Iris pigment epithelial cell (primary cell): ENCODE measurements around the gene ZHX3.

Experiments used
- DNase-seq: peaks from one replicate; pipeline ENCODE4 v3.0.0-alpha.2; 2011; ENCODE audit warnings: low read depth

ZHX3 gene

DNA sequence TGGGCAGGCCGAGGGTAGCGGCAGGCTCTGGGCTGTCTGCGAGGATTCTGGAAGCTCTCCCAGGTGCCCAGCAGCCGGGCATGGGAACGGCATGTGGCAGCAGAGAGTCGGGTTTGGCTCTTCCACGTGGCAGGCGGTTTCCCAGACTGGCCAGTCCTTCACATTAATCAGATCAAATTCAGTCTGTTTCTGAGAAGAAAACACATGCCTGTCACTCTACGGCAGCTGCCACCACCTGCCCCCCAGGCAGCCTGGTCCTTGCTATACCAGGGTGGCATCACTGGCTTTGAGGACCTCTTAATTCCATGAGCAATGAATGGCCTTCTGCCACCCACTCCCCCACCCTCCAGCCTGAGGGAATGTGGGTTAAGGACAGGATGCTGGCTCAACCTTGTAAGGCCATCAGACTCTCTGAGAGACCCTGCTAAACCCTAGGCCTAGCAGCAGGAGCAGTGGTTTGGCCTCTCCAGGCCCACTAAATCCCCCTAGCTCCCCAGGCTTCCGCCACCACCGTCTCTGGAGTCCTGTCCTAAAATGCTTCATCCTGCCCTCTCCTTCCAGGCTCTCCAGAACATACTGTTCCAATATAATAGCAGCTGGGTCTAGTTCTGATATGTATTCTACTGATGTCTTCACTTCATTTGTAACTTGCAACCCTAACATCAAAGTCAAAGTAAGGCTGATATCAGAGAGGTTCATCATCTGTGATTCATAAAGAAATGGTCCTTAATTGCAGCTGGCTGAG lies 132.3 kb downstream of the ZHX3 start:
- no peak for DNase-seq

DNA sequence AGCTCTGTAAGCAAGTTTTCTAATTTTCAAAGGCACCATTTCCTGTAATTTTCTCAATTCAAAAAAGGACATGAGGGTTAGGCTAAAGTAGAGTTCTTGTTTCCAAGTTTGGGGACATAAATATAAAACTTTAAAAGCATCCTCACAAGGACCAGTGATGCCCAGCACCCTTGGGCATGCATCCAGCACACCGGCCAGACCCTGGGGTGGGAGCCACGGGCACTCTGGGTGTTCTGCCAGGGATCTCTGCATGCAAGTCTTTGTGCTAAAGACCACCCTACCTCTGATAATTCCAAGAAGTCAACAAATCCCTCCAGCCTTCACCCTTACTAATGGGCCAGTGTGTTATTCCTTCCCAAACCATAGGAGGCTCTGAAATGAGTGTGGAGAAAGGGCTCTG lies 133.7 kb downstream of the ZHX3 start:
- DNase-seq: no peak

DNA sequence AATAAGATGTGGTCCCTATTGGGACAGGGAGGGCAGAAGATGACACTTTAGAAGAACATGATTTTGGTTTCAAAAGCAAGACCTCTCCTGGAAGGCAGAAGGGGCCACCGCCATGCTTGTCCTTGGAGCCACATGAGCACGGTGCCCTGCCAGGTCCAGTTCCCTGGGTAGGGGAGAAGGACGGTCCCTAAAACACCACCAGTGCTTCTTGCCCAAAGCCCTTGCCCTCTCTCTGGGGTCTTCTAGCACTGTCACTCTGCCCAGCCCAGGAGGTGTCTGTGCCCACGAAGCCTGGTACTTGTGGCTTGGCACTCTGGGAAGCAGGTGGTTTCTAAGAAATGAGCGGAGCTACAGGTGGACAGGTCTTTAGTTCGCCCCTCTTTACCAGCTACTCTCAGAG lies 134.1 kb downstream of the ZHX3 start:
- no peak for DNase-seq

DNA sequence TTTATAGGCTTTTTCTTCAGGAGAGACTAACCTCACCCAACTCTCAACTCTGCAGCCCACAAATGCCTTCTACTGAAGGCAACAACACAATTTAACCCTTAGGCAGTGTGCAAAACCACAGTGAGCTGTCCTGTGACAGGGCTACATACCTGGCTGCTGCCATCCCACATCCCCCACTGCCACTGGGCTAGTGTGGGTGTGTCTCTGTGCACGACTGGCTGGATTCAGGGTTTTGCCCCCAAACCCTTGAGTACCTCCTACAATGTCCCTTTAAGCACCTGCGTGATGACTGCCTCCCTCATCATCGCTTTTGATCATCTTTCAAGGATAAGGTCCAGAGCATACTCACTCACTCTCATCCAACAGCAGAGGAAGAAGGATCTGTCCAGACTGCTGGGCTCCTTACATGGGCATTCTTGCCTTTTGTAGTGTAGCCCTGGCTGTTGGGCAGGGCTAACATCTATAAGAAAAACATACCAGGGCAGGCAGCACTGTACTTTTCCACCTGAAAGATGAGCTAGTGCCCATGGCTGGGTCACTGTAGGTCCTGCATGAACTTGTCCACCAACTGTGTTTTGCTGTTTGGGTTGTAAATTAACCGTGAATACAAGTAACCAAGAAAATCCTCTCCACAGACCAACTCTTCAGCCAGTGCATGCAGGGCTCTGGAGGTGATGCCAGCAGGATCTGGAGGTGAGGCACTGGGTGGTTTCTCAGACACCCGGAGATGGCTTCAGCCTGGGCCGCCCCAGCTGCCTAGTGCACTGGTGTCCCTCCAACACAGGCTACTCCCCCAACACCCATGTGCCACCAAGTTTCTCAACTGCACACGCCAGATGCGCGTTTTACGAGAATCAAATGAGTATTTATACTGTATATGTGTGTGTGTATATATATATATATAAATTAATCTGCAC lies 135.0 kb downstream of the ZHX3 start:
- DNase-seq: no peak

DNA sequence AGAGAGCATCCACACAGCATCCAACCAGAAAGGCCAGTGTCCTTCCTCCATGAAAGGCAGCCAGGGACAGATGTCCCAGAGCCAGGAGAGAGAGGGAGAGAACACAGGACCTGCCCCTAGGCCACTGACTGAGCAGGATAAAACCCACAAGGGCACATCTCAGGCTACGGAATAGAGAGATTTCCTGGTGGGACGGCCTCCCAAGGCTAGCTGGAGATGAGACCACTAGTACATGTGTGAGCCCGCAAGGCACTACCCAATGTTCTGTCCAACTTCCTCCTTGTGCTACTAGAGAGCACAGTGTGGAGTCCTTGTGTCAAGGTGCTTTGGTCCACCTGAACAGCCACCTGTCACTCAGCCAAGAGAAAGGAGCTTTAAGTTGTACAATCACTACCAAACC lies 136.0 kb downstream of the ZHX3 start:
- DNase-seq: no peak

DNA sequence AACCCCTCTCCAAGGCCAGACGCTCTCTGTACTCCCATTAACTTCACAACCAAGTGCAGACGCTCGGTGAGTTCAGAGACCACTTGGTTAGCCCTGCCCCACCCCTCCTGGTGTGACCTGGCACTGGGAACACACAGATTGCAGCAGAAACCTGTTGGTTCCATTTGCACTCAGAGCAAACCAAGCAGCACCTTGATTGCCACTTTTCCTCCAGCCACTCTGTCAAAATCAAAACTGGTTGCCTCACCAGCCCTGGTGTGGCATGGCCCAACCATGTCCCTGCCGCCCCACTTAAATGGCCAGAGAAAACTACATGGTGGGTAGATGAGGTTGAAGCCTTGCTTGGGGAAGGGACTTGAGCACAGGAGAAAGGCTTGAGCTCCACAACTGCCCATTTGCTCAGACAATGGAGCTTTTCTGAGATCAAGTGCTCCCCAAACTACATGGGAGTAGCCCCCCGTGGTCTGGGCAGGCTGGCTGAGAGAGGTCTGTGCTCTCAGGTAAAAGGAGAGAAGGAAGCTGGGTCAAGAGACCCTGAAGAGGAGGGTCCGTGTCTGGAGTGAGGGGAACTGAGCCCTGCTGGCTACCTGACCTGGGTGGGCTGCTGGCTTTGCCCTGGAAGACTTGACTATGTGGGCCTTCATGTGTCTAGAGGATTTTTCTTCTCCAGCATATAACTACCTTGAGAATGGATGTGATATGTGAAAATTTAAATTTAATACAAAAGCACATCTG lies 136.8 kb downstream of the ZHX3 start:
- DNase-seq: no peak

DNA sequence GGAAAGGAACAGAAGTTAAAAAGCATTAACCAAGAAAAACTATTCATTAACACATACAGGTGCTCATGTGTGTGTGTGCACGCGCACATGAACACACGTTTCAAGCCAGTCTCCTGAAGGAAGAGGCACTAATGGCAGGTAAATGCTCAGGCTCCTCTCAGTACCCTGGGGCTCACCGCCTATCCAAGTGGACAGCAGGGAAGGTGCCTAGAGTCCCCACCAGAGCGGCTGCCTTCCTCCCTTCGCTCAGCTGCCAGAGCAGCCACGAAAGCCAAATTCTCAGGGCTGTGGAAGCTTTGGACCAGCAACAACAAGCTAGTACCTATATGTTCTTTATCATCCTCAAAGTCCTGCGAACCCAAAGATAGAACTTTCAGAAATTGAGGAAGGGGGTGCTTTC lies 137.6 kb downstream of the ZHX3 start:
- DNase-seq: no peak

DNA sequence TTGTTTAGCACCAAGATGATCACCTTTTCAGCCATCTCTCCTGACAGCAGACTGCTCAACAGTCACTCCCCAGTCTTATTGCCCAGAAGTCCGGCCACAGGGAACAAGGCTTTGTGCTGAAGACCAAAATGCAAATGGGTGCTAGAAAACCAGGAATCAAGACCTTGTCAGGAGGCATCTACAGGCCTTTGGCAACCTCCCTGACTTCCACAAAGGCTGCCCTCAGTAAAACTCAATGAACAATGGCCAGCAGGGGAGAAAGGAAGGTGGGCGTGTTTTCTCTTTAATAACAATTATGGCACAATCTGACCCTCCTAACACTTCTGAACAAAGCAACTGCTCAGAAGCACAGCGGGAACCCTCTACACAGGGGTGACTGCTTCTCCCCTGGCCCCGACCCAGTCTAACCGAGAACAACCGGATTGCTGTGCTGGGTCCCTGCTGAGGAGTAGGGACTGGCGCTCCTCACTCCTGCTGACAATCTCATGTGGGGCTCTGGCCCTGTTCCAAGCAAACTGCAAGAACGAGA lies 138.6 kb downstream of the ZHX3 start:
- DNase-seq: no peak

DNA sequence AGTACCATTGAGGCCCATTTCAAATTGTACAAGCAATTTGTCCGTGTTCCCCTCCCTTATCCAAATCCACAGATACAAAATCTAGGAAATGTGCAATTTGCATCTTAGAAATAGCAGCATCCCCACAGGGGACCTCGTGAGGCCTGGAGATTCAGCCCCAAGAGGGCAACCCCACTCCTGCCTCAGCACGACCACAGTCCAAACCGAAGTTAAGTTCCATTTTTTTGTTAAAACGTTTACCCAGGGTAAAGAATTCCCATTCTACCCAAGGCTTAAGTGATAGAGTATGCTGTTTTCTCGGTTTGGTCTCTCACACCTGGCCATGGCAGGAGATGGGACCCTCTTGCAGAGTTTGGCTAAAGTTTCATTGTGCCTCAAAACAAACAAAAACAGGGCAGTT lies 139.0 kb downstream of the ZHX3 start:
- DNase-seq: no peak

DNA sequence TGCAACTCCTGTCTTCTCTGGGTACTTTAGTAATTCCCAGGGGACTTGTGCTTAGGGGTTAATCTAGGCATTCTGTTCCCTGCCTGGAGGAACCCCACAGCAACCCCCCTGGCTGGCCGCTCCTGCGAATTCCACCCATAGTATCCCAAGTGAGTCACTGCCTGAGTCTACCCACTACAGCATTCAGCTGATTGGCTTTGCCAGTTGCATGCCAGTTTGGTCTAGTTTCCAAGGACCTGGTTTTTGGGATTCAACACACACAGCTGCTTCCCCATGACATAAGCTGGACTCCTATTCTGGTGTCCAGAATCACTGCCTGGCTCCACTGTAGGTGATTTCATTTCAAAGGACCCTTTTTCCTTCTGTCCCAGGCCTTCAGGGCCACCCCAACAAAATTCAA lies 139.9 kb downstream of the ZHX3 start:
- peak; percentile 82 for DNase-seq

DNA sequence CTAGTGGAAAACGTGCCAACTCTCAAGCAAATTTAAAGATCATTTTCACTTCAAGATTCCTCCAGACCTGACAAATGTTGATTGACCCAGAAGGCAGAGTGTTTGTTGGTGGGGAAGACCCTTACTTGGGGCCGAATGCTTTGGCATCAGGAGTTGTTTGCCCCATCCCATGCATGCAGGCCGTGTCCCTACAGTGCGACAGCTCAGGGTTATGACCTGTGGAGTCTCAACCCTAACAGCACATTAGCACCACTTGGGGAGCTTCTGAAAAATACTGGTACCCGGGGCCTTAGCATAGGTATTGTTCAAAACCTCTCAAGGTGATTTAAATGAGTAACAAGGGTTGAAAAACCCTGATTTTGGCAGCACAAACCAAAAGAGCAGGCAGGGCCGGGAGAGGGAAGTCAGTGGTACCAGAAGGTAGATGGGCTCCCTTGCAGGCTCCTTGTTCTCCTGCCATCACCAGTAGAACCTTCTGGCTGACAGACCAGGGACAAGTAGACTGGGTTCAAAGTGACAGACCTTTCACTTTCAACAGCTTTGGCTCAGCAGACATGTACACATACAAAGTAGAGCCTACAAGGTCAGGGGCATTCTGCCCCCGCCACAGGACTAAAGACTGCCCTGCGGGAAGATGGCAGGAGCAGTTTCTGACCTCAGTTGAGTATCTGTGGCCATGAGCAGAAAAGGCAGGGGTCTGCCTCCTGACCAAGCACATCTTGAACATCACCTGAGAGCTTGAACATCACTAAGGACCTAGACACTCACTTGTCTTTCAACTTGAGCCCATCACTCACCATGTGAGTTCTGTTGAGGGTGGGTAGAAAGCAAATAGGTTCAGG lies 140.6 kb downstream of the ZHX3 start:
- no peak for DNase-seq

DNA sequence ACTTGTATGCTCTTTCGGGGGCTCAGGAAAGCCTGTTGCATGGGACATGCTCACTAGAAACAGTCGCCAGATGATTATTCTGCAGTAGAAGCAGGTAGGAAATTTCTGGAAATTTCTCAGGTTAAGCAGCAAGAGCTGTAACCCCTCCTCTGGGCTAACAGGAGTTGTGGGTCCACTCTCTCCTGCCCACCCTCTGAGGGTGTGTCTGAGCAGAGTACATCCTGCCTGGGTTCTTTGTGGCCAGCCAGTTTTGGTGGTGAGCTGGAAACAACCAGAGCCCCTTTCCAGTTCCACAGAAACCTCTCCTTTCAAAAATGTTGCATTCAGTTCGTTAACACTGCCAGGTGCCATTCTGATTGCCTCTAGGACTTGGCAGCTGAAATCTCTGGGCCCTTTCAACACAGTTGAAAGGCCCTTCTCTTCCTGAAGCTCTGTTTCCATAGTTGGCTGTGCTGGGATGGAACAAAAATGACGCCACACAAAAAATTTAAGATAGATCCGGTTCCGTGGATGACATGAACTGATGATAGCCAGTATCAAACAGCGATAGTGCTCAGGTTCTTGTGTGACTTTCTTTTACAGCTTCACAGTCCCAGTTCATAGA lies 141.7 kb downstream of the ZHX3 start:
- no peak for DNase-seq

DNA sequence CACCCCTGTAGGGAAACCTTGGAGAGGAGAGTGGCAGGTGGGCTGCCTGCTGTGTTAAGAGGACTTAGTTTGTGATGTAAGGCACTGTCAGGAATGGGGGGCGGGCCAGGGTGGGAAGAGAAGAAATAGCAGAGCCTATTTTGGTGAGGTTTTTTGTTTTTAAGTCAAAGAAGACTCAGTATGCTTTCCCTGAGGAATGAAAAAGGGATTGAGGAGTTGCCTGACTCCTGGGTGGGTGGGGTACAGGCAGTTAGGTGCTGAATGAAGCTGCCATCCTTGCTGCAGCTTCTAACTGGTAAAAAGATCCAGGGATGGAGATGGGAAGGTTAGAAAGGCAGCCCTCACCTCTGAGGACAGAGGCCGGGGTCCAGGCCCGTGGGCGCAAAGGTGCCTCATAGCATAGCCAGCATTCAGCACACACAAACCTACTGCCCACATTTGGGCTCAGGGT lies 142.3 kb downstream of the ZHX3 start:
- DNase-seq: no peak

DNA sequence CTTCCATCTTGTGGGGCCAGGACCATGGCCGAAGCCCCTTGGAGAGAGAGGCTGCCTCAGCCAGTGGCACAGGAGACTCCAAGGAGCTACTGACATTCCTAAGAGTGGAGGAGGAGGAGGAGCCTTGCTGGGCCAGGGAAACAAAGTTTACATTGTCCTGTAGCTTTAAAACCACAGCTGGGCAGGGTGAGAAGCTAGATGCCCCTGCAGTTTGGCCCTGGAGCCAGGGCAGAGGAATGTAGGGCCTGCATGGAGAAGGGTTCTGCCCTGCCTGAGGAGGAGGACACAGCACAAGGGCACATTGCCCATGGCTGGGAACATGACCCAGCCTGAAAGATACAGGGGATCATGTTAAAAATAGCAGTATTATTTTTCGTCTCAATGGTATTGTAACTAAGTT lies 142.7 kb downstream of the ZHX3 start:
- no peak for DNase-seq

DNA sequence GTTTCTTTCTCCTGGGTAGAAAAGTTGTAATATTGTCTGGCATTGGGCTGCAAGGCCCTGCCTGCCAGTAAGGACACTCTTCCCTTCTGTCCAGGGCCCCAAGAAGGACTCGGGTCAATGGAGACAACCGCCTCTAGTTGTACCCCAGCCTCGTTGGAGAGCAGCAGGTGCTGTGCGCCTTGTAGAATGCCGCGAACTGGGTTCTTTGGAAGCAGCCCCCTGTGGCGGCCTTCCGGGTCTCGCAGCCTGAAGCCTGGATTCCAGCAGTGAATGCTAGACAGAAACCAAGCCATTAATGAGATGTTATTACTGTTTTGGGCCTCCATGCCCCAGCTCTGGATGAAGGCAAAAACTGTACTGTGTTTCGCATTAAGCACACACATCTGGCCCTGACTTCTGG lies 143.2 kb downstream of the ZHX3 start:
- DNase-seq: no peak

DNA sequence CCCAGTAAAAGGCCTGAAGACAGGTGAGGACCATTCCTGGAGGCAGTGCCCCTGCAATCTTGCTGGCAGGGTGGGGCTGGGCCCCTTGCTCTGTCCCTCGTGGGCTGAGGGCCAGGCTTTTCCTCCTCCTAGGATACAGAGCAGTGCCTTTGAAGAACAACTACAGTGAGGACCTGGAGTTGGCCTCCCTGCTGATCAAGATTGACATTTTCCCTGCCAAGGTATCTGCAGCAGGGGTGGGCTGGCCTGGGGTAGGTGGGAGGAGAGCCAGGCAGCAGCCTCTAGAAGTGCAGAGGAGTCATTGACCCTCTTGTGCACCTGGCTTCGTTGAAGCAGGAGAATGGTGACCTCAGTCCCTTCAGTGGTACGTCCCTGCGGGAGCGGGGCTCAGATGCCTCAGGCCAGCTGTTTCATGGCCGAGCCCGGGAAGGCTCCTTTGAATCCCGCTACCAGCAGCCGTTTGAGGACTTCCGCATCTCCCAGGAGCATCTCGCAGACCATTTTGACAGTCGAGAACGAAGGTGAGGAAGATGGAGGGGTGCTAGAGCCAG lies 143.7 kb downstream of the ZHX3 start:
- no peak for DNase-seq

DNA sequence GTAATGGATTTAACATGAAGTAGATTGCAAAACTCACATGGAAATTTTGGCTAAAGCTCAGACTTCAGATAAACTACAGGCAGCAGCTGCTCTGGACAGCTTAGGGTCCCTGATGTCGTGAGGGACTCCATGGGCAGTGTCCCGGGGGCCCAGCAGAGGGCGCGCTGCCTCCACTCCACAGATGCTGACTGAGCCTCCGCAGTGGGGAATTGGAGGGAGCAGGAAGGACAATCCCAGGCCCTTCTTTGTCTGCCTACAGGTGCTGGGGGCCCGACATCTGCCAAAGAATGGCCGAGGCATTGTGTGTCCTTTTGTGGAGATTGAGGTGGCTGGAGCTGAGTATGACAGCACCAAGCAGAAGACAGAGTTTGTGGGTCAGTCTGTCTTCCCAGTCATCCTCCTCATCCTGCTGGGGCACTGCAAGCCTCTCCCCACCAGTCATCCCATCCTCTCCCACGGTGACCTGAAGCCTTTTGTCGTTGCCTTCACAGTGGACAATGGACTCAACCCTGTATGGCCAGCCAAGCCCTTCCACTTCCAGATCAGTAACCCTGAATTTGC lies 144.3 kb downstream of the ZHX3 start:
- DNase-seq: peak; percentile 59

DNA sequence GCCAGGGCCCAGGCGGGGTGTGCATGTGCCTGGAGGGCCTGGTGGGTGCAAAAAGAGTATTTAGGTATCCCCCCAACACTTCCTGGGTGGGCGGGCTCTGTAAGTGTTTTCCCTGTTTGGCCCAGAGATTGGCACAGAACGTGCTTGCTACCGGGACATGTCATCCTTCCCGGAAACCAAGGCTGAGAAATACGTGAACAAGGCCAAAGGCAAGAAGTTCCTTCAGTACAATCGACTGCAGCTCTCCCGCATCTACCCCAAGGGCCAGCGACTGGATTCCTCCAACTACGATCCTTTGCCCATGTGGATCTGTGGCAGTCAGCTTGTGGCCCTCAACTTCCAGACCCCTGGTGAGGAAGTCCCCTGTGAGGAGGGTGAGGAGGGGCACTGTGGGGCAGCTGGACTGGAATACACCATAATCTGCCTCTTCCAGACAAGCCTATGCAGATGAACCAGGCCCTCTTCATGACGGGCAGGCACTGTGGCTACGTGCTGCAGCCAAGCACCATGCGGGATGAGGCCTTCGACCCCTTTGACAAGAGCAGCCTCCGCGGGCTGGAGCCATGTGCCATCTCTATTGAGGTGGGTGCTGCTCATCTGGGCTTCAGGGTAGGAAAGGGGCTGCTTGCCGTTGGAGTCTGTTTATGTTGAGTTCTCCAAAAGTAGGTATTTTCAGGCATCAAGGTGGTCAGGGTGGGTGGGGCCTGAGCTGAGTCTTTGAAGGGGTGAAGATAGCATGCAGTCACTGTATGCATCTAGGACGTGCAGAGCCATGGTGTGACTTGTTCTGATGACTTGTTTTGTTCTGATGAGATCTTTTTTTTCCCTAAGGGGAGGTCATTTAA lies 145.0 kb downstream of the ZHX3 start:
- DNase-seq: no peak

DNA sequence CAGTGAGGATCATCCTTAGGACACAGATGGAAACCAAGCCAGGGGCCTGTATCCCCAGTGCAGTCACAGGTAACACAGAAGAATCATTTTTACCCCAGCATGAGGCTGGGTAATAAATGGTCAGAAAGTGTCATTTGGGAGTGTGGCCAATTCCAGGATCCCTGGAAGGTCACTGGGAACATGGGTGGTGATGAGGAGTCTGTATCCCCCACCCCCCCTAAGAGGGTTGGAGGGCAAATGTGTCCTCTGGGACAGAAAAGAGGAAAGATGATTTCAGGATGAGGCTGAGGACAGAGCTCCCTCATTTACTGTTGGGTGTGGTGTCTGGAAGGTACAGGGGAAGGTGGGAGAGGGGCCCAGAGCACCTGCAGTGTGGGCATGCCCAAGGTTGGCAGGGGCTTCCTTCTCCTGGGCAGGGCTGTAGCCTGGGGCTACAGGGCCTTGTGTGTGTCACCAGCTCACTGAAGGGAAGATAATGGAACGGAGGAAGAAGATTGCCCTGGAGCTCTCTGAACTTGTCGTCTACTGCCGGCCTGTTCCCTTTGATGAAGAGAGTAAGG lies 145.7 kb downstream of the ZHX3 start:
- DNase-seq: no peak
